Endometrial microvascular endothelial cells (primary cell): ENCODE results near the gene TUBA1A. TPM values are rescaled to one million over a fixed set of nuclear protein-coding genes. Genes with fewer than 3 reads are reported as not detected.
"Not testable (repeated sequence)": the region's sequence is repeated elsewhere in the genome, so short reads cannot be mapped to it uniquely, and the experiment has no call there.

Source experiments
- in situ Hi-C: cut with HindIII; loops from 2 replicates; pipeline ENCODE4 v1.10.0; 2017; ENCODE audit warnings: low sequenced_read_pairs, low pct_unique_long_range_greater_than_20kb; ENCODE audit errors: inconsistent ontology term
- total RNA-seq: library from RNA; depleted of rRNA; stranded (reverse); fragments of >200 nt; gene quantifications from one replicate; pipeline ENCODE4 v1.2.3, GENCODE V29; 2015; ENCODE audit errors: inconsistent ontology term

Gene TUBA1A
- total RNA-seq, 1 donor from 2014 or later: 848 TPM

DNA sequence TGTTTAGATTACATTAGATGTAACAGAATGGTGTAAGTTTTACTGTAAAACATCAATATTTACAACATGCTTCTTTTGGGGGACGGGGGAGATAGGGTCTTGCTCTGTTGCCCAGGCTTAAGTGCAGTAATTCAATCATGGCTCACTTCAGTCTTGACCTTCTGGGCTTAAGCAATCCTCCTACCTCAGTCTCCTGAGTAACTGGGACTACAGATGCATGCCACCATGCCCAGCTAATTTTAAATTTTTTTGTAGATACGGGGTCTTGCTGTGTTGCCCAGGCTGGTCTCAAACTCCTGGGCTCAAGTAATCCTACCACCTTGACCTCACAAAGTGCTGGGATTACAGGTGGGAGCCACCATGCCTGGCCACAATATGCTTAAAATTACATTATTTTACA lies 23.8 kb downstream of the TUBA1A start:
- in situ Hi-C loops: no loop called here

DNA sequence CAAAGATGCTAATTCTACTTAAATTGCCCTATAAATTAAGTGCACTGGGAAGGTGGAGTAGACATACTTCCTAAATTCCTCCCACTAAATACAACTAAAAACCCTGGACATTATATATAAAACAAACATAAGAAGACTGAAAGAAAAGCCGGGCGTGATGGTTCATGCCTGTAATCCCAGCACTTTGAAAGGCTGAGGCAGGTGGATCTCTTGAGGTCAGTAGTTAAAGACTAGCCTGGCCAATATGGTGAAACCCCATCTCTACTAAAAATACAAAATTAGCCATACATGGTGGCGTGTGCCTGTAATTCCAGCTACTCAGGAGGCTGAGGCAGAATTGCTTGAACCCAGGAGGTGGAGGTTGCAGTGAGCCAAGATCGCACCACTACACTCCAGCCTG lies 27.0 kb downstream of the TUBA1A start:
- in situ Hi-C loops: not testable (repeated sequence)

DNA sequence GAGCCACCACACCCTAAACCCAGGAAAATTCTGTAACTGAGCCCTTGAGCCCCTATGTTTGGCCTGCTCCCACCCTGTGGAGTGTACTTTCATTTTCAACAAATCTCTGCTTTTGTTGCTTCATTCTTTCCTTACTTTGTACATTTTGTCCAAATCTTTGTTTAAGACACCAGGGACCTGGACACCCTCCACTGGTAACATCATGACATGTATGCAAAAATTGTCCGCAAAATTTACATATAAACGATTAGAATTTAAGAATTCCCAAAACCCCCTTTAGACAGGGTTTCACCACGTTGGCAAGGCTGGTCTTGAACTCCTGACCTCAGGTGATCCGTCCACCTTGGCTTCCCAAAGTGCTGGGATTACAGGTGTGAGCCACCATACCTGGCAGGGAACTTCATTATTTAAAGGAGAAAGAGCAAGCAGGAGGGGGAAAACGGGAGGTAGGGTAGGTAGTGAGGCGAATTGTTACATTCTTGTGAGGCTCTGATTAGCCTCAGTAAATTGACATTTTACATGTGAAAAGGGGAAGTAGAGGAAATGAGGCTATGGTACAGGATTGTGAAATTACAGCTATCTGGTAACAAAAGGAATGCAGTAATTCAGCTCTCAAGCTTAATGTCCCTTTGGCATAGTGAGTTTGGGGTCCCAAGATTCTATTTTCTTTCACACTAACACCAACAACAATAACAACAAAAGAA lies 27.6 kb downstream of the TUBA1A start:
- in situ Hi-C loops: no loop called here

DNA sequence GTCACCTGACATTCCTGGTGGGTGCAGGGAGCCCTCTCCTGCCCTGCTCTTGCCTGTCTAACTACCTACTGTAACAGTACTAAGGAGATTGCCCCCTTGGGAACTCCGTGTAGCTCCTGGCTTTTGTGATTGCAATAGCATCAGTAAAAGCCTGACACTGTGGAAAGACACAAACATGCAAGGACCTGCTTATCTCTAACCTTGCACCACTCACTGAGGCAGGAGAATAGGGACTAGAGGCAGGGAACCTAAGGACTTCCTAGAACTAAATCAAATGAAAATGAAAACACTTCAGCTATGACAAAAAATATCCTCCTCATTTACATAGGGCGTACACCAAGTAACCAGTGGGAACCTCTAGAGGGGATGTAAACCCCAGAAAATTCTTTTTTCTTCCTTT lies 28.5 kb downstream of the TUBA1A start:
- in situ Hi-C loops: no loop called here

DNA sequence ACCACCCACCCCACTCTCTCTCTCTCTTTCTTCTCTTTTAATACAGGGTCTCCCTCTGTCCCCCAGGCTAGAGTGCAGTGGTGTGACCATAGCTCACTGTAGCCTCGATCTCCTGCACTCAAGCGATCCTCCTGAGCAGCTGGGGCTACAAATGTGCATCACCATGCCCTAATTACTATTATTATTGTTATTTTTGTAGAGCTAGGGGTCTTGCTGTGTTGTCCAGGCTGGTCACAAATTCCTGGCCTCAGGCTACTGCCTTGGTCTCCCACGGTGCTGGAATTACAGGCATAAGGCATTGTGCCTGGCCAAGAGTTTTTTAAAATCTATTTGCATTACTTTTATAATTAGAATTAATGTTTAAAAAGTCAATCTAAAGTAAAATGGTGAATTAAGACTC lies 34.7 kb downstream of the TUBA1A start:
- in situ Hi-C loops: no loop called here

DNA sequence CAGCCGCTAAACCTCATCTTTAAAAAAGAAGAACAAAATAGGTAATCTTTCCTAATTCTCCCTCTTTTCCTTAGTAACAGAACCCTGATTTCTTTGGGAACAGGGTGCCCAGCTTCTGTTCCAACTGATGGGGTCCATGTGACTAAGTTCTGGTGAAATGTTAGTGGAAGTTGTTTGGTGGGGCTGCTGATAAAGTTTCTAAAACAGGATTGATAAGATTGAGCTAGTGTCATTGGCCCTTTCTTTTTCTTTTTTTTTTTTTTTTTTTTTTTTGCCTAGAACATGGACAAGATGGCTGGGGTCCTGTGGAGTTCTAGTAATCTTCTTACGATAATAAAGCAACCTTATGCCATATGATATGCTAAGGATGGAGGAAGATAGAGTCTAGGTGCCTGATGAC lies 41.5 kb downstream of the TUBA1A start:
- in situ Hi-C loops: no loop called here

DNA sequence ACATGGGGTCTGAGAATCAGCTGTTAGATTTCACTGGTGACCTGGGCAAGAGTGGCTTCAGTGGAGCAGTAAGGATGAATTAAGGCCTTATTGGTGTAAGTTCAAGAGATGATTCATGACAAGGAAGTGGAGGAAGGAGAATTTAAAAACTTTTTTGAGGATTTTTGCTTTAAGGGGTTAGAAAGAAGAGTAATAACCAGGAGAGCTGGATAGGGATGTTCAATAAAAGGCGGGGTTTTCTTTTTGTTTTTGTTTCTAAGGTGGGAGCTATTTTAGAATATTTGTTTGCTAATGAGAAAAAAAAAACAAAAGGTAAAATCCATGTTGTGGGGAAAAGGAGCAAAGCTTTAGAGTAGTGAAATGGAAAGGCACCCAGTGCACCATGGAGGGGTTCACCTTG lies 42.5 kb downstream of the TUBA1A start:
- in situ Hi-C loops: no loop called here

DNA sequence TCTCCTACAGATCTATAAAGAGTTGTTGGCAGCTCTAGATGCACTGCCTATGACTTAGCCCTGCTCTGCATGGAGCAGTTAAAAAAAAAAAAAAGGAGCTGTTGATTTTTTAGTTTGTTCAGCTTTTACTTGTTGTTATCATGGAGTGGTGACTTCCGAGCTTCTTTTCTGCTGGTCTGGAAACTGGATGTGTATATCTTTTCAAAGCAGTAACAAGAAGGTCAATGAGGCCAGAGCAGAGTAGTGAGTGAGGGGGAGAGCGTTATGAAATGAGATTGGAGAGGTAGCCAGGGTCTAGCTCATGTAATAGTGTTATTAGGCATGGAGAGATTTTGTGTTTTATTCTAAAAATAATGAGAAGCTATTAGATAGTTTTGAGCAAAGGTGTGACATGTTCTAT lies 44.5 kb downstream of the TUBA1A start:
- in situ Hi-C loops: no loop called here

DNA sequence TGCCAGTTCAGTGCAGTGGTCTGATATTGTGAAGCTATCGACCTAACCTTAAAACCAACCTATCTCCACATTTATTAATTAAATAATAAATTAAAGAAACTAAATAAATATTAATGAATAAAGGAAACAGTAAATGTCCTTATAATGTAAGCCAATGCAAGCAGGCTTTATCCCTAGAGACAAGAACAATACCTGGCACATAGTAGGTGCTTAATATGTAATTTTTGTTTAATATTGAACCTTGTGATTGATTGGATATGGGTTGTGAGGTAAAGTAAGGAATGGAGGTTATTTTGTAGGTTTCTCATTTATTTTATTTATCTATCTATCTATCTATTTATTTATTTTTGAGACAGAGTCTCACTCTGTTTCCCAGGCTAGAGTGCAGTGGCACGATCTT lies 49.9 kb downstream of the TUBA1A start:
- in situ Hi-C loops: no loop called here

DNA sequence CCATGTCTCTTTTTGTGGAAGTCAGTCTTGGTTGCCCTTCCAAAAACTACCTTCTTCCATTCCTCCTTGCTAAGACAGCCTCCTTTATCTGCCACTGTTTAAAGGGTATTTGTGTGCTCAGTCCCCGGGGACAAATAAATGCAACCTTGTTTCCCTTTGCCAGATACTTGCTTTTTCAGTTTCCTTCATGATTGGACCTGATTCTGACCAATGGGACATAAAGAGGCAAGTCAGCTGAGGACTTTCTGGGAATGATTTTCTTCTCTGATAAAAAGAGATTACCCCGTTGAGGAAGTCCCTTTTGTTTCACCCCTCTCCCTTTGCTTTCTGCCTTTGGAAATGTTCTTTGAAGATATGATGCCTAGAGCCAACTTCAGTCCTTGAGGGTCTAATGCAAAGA lies 50.3 kb downstream of the TUBA1A start:
- in situ Hi-C loops: no loop called here

DNA sequence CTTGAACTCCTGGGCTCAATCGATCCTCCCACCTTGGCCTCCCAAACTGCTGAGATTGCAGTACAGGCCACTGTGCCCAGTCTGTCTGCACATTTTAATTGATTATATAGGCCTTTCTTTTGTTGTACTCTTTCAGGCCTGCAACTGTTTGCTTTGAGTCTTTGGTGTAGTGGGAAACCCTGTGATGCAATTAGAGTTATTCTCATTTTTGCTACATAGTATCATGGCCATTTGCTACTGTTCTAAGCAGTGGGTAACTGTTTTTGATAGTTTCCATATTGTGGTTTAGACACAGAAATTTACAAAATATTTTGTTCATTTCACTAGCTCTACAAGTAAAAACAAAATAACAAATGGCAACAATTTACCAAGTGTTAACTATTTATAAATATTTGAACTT lies 51.4 kb downstream of the TUBA1A start:
- in situ Hi-C loops: no loop called here

DNA sequence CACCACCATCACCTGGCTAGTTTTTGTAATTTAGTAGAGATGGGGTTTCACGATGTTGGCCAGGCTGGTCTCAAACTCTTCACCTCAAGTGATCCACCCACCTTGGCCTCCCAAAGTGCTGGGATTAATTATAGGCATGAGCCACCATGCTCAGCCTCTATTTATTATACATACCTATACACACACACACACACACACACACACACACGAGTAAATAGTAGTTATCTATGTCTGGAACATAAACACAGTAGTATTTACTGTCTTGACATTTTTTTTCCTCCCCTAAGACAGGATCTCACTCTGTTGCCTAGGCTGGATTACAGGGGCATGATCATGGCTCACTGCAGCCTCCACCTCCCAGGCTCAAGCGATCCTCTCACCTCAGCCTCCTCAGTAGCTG lies 51.9 kb downstream of the TUBA1A start:
- in situ Hi-C loops: not testable (repeated sequence)

Other genes starting within 250 kb of the TUBA1A start
- 114 TPM for gene ARF3, start 231.6 kb downstream of the TUBA1A start, total RNA-seq
- not detected for gene WNT10B, start 217.3 kb downstream of the TUBA1A start, total RNA-seq
- gene WNT1, start 210.8 kb downstream of the TUBA1A start, total RNA-seq: not detected
- gene DDN, start 189.7 kb downstream of the TUBA1A start, total RNA-seq: 0.93 TPM
- 87.2 TPM for gene PRKAG1, start 170.3 kb downstream of the TUBA1A start, total RNA-seq
- 23.4 TPM for gene KMT2D, start 128.3 kb downstream of the TUBA1A start, total RNA-seq
- 0.46 TPM for gene RHEBL1, start 119.1 kb downstream of the TUBA1A start, total RNA-seq
- gene DHH, start 94.3 kb downstream of the TUBA1A start, total RNA-seq: 6.2 TPM
- gene LMBR1L, start 78.2 kb downstream of the TUBA1A start, total RNA-seq: 59.4 TPM
- 4,601 TPM for gene TUBA1B, start 57.7 kb downstream of the TUBA1A start, total RNA-seq
- 2,045 TPM for gene TUBA1C, start 76.0 kb upstream of the TUBA1A start, total RNA-seq
- gene PRPH, start 106.1 kb upstream of the TUBA1A start, total RNA-seq: not detected
- 32.7 TPM for gene TROAP, start 134.2 kb upstream of the TUBA1A start, total RNA-seq
- gene C1QL4, start 148.1 kb upstream of the TUBA1A start, total RNA-seq: not detected
- 1.1 TPM for gene DNAJC22, start 157.8 kb upstream of the TUBA1A start, total RNA-seq
- gene SPATS2, start 178.4 kb upstream of the TUBA1A start, total RNA-seq: 65.6 TPM